ENCODE measurements around the gene DUSP22. TPM values are rescaled to one million over a fixed set of nuclear protein-coding genes. Genes with fewer than 3 reads are reported as not detected.

The DUSP22 gene
- total and polyA plus RNA-seq, 9 of the 15 experiments (the other 6 are each of a cell fraction or from before 2014, with no cell fraction given): 9.3 to 19.4 (median 11.8) TPM

DNA sequence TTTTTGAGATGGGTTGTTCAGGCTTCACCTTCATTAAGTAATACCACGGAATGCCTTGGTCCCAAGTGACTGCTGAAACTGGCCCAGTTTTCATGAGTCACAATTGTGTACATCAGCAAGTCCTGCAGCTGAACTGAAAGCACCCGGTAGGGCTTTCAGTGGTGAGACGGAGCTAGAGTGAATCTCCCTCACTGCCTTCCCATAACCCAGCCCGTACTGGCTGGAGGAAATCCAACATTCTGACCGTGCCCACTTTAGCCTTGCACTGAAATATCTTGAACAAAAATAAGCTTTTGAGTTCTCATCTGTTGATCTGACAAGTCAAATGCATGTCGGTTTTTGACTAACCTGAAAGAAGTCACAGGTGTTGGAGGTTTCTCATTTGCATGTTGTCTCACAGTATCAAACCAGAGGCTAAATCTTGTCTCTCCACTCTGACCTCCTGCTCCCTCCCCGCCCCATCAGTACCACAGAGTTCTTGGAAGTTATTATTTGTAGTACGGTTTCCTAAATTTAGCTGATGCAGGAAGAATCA, 35.9 kb downstream of the DUSP22 start (continued):
- TF ChIP-seq TOE1 (IDR thresholded peaks at IDR 0.05; ENCODE audit: borderline replicate concordance) (no peak), TOE1 (CRISPR knock-in tag; IDR thresholded peaks at IDR 0.05; ENCODE audit: borderline replicate concordance, low read depth) (no peak), ASH1L (IDR thresholded peaks at IDR 0.05; ENCODE audit: borderline replicate concordance, low read depth, partially characterized antibody) (no peak)
- TF ChIP-seq, protein P1, sequence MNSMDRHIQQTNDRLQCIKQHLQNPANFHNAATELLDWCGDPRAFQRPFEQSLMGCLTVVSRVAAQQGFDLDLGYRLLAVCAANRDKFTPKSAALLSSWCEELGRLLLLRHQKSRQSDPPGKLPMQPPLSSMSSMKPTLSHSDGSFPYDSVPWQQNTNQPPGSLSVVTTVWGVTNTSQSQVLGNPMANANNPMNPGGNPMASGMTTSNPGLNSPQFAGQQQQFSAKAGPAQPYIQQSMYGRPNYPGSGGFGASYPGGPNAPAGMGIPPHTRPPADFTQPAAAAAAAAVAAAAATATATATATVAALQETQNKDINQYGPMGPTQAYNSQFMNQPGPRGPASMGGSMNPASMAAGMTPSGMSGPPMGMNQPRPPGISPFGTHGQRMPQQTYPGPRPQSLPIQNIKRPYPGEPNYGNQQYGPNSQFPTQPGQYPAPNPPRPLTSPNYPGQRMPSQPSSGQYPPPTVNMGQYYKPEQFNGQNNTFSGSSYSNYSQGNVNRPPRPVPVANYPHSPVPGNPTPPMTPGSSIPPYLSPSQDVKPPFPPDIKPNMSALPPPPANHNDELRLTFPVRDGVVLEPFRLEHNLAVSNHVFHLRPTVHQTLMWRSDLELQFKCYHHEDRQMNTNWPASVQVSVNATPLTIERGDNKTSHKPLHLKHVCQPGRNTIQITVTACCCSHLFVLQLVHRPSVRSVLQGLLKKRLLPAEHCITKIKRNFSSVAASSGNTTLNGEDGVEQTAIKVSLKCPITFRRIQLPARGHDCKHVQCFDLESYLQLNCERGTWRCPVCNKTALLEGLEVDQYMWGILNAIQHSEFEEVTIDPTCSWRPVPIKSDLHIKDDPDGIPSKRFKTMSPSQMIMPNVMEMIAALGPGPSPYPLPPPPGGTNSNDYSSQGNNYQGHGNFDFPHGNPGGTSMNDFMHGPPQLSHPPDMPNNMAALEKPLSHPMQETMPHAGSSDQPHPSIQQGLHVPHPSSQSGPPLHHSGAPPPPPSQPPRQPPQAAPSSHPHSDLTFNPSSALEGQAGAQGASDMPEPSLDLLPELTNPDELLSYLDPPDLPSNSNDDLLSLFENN (IDR thresholded peaks at IDR 0.05; ENCODE audit: low read depth in 2 of 2, low read length in 2 of 2): no peak
- TF ChIP-seq, protein P2, sequence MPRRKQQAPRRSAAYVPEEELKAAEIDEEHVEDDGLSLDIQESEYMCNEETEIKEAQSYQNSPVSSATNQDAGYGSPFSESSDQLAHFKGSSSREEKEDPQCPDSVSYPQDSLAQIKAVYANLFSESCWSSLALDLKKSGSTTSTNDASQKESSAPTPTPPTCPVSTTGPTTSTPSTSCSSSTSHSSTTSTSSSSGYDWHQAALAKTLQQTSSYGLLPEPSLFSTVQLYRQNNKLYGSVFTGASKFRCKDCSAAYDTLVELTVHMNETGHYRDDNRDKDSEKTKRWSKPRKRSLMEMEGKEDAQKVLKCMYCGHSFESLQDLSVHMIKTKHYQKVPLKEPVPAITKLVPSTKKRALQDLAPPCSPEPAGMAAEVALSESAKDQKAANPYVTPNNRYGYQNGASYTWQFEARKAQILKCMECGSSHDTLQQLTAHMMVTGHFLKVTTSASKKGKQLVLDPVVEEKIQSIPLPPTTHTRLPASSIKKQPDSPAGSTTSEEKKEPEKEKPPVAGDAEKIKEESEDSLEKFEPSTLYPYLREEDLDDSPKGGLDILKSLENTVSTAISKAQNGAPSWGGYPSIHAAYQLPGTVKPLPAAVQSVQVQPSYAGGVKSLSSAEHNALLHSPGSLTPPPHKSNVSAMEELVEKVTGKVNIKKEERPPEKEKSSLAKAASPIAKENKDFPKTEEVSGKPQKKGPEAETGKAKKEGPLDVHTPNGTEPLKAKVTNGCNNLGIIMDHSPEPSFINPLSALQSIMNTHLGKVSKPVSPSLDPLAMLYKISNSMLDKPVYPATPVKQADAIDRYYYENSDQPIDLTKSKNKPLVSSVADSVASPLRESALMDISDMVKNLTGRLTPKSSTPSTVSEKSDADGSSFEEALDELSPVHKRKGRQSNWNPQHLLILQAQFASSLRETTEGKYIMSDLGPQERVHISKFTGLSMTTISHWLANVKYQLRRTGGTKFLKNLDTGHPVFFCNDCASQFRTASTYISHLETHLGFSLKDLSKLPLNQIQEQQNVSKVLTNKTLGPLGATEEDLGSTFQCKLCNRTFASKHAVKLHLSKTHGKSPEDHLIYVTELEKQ (CRISPR knock-in tag; IDR thresholded peaks at IDR 0.05): no peak
